ENCODE data around the gene DSC1. TPM values are rescaled to one million over a fixed set of nuclear protein-coding genes. Genes with fewer than 3 reads are reported as not detected.
"Not testable (repeated sequence)": the region's sequence is repeated elsewhere in the genome, so short reads cannot be mapped to it uniquely, and the experiment has no call there.

DSC1 gene
- total RNA-seq, 1 donor from 2014 or later: not detected

- Histone ChIP-seq H3K36me3 (no peaks in the 10 kb centered on the region), H3K9me3 (no peaks in the 10 kb centered on the region), H3K4me1 (no peaks in the 10 kb centered on the region), H3K4me3 (no peak overlapping the region), H3K27ac (no peak overlapping the region), H3K27me3 (ENCODE audit: low read depth) (no peaks in the 10 kb centered on the region)
- ATAC-seq: no peak
- TF ChIP-seq, protein P1, sequence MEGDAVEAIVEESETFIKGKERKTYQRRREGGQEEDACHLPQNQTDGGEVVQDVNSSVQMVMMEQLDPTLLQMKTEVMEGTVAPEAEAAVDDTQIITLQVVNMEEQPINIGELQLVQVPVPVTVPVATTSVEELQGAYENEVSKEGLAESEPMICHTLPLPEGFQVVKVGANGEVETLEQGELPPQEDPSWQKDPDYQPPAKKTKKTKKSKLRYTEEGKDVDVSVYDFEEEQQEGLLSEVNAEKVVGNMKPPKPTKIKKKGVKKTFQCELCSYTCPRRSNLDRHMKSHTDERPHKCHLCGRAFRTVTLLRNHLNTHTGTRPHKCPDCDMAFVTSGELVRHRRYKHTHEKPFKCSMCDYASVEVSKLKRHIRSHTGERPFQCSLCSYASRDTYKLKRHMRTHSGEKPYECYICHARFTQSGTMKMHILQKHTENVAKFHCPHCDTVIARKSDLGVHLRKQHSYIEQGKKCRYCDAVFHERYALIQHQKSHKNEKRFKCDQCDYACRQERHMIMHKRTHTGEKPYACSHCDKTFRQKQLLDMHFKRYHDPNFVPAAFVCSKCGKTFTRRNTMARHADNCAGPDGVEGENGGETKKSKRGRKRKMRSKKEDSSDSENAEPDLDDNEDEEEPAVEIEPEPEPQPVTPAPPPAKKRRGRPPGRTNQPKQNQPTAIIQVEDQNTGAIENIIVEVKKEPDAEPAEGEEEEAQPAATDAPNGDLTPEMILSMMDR (IDR thresholded peaks at IDR 0.05): no peak
- intact Hi-C loops (cut with DNase I): no loop called here
- no peak for DNase-seq
These were observed 36.8 kb downstream of the DSC1 start for GRCh38 chr18:31125878-31126277.

GRCh38 chr18:31123125-31123524, 39.5 kb downstream of the DSC1 start:
- H3K27me3 ChIP-seq (ENCODE audit: low read depth); H3K9me3 ChIP-seq; H3K36me3 ChIP-seq; H3K4me1 ChIP-seq; H3K4me3 ChIP-seq; H3K27ac ChIP-seq; intact Hi-C loops (cut with DNase I); ATAC-seq; DNase-seq: not testable (repeated sequence)

DNA sequence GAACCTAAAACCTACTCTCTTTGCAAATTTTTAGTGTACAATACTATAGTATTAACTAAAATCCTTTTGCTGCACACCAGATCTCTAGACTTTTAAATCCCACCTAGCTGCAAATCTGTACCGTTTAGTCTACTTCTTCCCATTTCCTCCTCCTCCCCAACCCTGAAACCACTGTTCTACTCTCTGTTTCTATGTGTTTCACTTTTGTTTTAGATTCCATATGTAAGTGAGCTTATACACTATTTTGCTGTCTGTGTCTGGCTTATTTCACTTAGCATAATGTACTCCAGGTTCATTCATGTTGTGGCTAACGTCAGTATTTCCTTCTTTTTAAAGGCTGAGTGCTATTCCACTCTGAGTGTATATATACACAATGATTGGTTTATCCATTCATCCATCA, 42.1 kb downstream of the DSC1 start:
- ATAC-seq: no peak
- Histone ChIP-seq H3K36me3 (no peaks in the 10 kb centered on the region), H3K4me3 (no peak overlapping the region), H3K27me3 (ENCODE audit: low read depth) (no peaks in the 10 kb centered on the region), H3K4me1 (no peaks in the 10 kb centered on the region), H3K27ac (no peak overlapping the region), H3K9me3 (no peaks in the 10 kb centered on the region)
- TF ChIP-seq, protein P1 (IDR thresholded peaks at IDR 0.05): no peak
- intact Hi-C loops (cut with DNase I): no loop called here
- DNase-seq: no peak

GRCh38 chr18:31116853-31117595, 45.6 kb downstream of the DSC1 start:
- no peak overlapping the region for H3K27ac ChIP-seq
- no peaks in the 10 kb centered on the region for H3K4me1 ChIP-seq
- TF ChIP-seq, protein P1 (IDR thresholded peaks at IDR 0.05): no peak
- no peaks in the 10 kb centered on the region for H3K27me3 ChIP-seq (ENCODE audit: low read depth)
- ATAC-seq: no peak
- no peak for DNase-seq
- intact Hi-C loops (cut with DNase I): no loop called here
- no peak overlapping the region for H3K4me3 ChIP-seq
- H3K36me3 ChIP-seq: no peaks in the 10 kb centered on the region
- no peaks in the 10 kb centered on the region for H3K9me3 ChIP-seq

- Histone ChIP-seq H3K9me3 (no peaks in the 10 kb centered on the region), H3K36me3 (no peaks in the 10 kb centered on the region), H3K27me3 (ENCODE audit: low read depth) (no peaks in the 10 kb centered on the region), H3K27ac (no peak overlapping the region), H3K4me1 (no peaks in the 10 kb centered on the region), H3K4me3 (no peak overlapping the region)
- TF ChIP-seq, protein P1 (IDR thresholded peaks at IDR 0.05): no peak
- intact Hi-C loops (cut with DNase I): no loop called here
- no peak for ATAC-seq
- no peak for DNase-seq
These were observed 49.9 kb downstream of the DSC1 start for GRCh38 chr18:31112804-31113203.

DNA sequence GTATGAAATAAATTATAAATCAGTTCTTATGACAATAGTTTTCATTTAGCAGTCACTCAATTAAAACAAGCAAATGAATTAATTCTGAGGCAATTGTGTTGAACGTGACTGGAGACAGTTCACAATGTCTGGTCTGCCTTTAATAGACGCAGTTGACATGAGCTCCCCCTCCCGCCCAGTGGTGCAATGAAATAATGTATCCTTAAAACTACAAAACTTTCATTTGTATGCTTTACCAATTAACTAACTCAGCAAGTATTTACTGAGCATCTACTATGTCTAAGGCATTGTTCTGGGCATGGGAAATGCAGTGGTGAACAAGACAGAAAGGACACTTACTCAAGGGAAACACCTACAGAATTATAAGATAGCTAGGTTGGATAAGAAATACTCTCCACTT, 56.9 kb downstream of the DSC1 start:
- H3K4me3 ChIP-seq: no peak overlapping the region
- no peaks in the 10 kb centered on the region for H3K36me3 ChIP-seq
- no peaks in the 10 kb centered on the region for H3K4me1 ChIP-seq
- ATAC-seq (no peak), DNase-seq (no peak)
- TF ChIP-seq, protein P1 (IDR thresholded peaks at IDR 0.05): no peak
- no peaks in the 10 kb centered on the region for H3K9me3 ChIP-seq
- H3K27me3 ChIP-seq (ENCODE audit: low read depth): no peaks in the 10 kb centered on the region
- intact Hi-C loops (cut with DNase I): no loop called here
- no peak overlapping the region for H3K27ac ChIP-seq

All from lower lobe of right lung (tissue), 2 donors.